ENCODE data around the gene SH3D19. TPM values are rescaled to one million over a fixed set of nuclear protein-coding genes. Genes with fewer than 3 reads are reported as not detected.

SH3D19 gene
- total and polyA plus RNA-seq, 8 donors = 52.9 to 114 (median 59.2) TPM

- no peaks in the 10 kb centered on the region for H3K27me3 ChIP-seq
- H3K27ac ChIP-seq = no peak overlapping the region
- H3K4me3 ChIP-seq = no peak overlapping the region
- peaks cover 0 to 34% of the 10 kb centered on the region in 2 donors for H3K36me3 ChIP-seq
- TF ChIP-seq, protein P1, sequence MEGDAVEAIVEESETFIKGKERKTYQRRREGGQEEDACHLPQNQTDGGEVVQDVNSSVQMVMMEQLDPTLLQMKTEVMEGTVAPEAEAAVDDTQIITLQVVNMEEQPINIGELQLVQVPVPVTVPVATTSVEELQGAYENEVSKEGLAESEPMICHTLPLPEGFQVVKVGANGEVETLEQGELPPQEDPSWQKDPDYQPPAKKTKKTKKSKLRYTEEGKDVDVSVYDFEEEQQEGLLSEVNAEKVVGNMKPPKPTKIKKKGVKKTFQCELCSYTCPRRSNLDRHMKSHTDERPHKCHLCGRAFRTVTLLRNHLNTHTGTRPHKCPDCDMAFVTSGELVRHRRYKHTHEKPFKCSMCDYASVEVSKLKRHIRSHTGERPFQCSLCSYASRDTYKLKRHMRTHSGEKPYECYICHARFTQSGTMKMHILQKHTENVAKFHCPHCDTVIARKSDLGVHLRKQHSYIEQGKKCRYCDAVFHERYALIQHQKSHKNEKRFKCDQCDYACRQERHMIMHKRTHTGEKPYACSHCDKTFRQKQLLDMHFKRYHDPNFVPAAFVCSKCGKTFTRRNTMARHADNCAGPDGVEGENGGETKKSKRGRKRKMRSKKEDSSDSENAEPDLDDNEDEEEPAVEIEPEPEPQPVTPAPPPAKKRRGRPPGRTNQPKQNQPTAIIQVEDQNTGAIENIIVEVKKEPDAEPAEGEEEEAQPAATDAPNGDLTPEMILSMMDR (IDR thresholded peaks at IDR 0.05) = no peak
- no peak for ATAC-seq
- DNase-seq = no peak
- intact Hi-C loops (cut with DNase I) = no loop called here
- H3K9me3 ChIP-seq = no peaks in the 10 kb centered on the region
- peaks cover 0 to 4% of the 10 kb centered on the region in 2 donors for H3K4me1 ChIP-seq
Measured at GRCh38 chr4:151175754-151176631, 149.4 kb downstream of the SH3D19 start.

- TF ChIP-seq, protein P1 (IDR thresholded peaks at IDR 0.05) = no peak
- peak; percentile 55 for ATAC-seq
- H3K36me3 ChIP-seq = peaks cover 0 to 34% of the 10 kb centered on the region in 2 donors
- no peak overlapping the region for H3K4me3 ChIP-seq
- H3K27ac ChIP-seq = peak overlapping the region in 1 of 2 donors; percentile 35
- DNase-seq = no peak
- H3K4me1 ChIP-seq = peaks cover 0 to 4% of the 10 kb centered on the region in 2 donors
- H3K27me3 ChIP-seq = no peaks in the 10 kb centered on the region
- intact Hi-C loops (cut with DNase I) = no loop called here
- no peaks in the 10 kb centered on the region for H3K9me3 ChIP-seq
Measured at GRCh38 chr4:151175233-151175632, 150.2 kb downstream of the SH3D19 start.

DNA sequence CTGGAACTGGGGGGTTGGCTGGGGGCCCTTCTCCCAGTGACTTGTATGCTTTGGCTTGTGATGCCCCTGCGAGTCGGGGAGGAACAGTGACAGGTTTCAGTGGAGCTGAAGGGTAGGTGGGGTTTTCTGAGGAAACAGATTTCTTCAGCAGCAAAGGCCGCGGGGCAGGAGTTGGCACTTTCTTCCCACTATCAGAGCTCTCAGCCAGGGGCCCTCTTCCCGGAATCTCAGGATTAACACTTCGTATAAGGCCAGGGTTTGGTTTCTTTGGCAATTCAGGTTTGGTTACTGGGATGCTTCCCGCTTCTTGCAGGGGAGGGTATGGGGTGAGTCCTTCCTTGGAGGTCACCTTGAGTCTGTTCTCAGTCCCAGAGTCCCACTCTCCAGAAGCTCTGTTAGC lies 150.6 kb downstream of the SH3D19 start:
- Histone ChIP-seq H3K4me1 (peaks cover 0 to 4% of the 10 kb centered on the region in 2 donors), H3K4me3 (no peak overlapping the region), H3K27me3 (no peaks in the 10 kb centered on the region), H3K27ac (peak overlapping the region; percentile 3 to 35), H3K9me3 (no peaks in the 10 kb centered on the region), H3K36me3 (peaks cover 0 to 34% of the 10 kb centered on the region in 2 donors)
- TF ChIP-seq, protein P1 (IDR thresholded peaks at IDR 0.05) = no peak
- intact Hi-C loops (cut with DNase I) = no loop called here
- DNase-seq = no peak
- peak; percentile 18 for ATAC-seq

- ATAC-seq = peak; percentile 27
- H3K4me3 ChIP-seq = no peak overlapping the region
- H3K36me3 ChIP-seq = peaks cover 0 to 34% of the 10 kb centered on the region in 2 donors
- H3K27ac ChIP-seq = no peak overlapping the region
- intact Hi-C loops (cut with DNase I) = no loop called here
- H3K9me3 ChIP-seq = no peaks in the 10 kb centered on the region
- peak in 2 of 4 donors; percentile 78 to 81 for DNase-seq
- no peaks in the 10 kb centered on the region for H3K27me3 ChIP-seq
- peaks cover 0 to 4% of the 10 kb centered on the region in 2 donors for H3K4me1 ChIP-seq
- TF ChIP-seq, protein P1 (IDR thresholded peaks at IDR 0.05) = no peak
Measured at GRCh38 chr4:151173871-151174270, 151.5 kb downstream of the SH3D19 start.

- intact Hi-C loops (cut with DNase I) = no loop called here
Measured at GRCh38 chr4:151169900-151170299, 155.5 kb downstream of the SH3D19 start.

More at GRCh38 chr4:151169900-151170299, 155.5 kb downstream of the SH3D19 start:
- no peak overlapping the region for H3K4me3 ChIP-seq
- H3K27me3 ChIP-seq = no peaks in the 10 kb centered on the region
- TF ChIP-seq, protein P1 (IDR thresholded peaks at IDR 0.05) = no peak
- H3K27ac ChIP-seq = peak overlapping the region in 1 of 2 donors; percentile 34
- H3K9me3 ChIP-seq = no peaks in the 10 kb centered on the region
- peaks cover 0 to 17% of the 10 kb centered on the region in 2 donors for H3K36me3 ChIP-seq
- ATAC-seq = no peak
- no peaks in the 10 kb centered on the region for H3K4me1 ChIP-seq
- DNase-seq = no peak
